Parathyroid adenoma (tissue), 2 donors: ENCODE results near the gene CSTPP1.

Experiments used
- H2AFZ ChIP-seq: fragments of 300-600 bp; sonication (generic); one replicate; pipeline ENCODE4 v1.7.0; 2017; ENCODE audit warnings: antibody characterized with exemption, mild to moderate bottlenecking
- H3K27ac ChIP-seq: fragments of 300-600 bp; sonication (generic); one replicate; pipeline ENCODE4 v1.7.0; 2017
- H3K27me3 ChIP-seq: fragments of 300-600 bp; sonication (generic); one replicate; pipeline ENCODE4 v1.7.0; 2017; ENCODE audit warnings: low read length; ENCODE audit not compliant: control insufficient read depth, insufficient read depth
- H3K36me3 ChIP-seq: fragments of 300-600 bp; sonication (generic); one replicate; pipeline ENCODE4 v1.7.0; 2017; ENCODE audit warnings: low read length; ENCODE audit not compliant: control insufficient read depth, insufficient read depth
- H3K4me1 ChIP-seq: fragments of 300-600 bp; sonication (generic); one replicate; pipeline ENCODE4 v1.7.0; 2017; ENCODE audit warnings: control low read depth
- H3K4me2 ChIP-seq: fragments of 300-600 bp; sonication (generic); one replicate; pipeline ENCODE4 v1.7.0; 2017; ENCODE audit warnings: low read length
- H3K4me3 ChIP-seq: fragments of 300-600 bp; sonication (generic); one replicate; pipeline ENCODE4 v1.7.0; 2017; ENCODE audit warnings: low read depth, low read length
- H3K79me2 ChIP-seq: fragments of 300-600 bp; sonication (generic); one replicate; pipeline ENCODE4 v1.7.0; 2017; ENCODE audit warnings: control low read depth
- H3K9ac ChIP-seq: fragments of 300-600 bp; sonication (generic); one replicate; pipeline ENCODE4 v1.7.0; 2017; ENCODE audit warnings: mild to moderate bottlenecking
- H3K9me3 ChIP-seq: fragments of 300-600 bp; sonication (generic); one replicate; pipeline ENCODE4 v1.7.0; 2017; ENCODE audit warnings: low read length; ENCODE audit not compliant: control insufficient read depth
- CTCF ChIP-seq: fragments of 300-600 bp; sonication (generic); IDR thresholded peaks from one replicate; pipeline ENCODE4 v1.7.0; 2017; ENCODE audit warnings: antibody characterized with exemption, mild to moderate bottlenecking
- donor health status: primary hyperparathyroidism.

Gene CSTPP1

DNA sequence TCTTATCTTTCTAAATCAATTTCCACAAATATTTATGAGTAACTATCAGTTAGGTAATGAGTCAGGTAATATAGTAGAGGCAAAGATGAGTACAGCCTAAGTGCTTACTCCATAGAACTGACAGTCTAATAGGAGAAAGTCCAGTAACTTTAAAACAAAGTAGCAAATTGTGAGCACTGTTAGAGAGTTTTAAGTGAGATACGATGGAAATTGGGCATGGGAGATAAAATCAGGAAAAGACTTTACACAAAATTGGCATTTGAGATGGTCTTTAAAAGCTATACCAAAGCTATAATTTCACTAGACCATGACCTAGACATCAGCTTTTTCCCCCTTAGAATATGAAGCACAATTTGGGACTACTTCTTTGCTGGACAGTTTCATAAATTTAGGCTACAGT lies 113.7 kb downstream of the CSTPP1 start:
- Histone ChIP-seq H3K4me1 (no peaks in the 10 kb centered on the region), H3K36me3 (no peaks in the 10 kb centered on the region), H3K9ac (no peak overlapping the region), H2AFZ (no peak overlapping the region), H3K27me3 (no peaks in the 10 kb centered on the region), H3K4me3 (no peak overlapping the region), H3K9me3 (no peaks in the 10 kb centered on the region), H3K27ac (no peak overlapping the region), H3K79me2 (no peaks in the 10 kb centered on the region), H3K4me2 (no peak overlapping the region)
- no peak for TF ChIP-seq CTCF

DNA sequence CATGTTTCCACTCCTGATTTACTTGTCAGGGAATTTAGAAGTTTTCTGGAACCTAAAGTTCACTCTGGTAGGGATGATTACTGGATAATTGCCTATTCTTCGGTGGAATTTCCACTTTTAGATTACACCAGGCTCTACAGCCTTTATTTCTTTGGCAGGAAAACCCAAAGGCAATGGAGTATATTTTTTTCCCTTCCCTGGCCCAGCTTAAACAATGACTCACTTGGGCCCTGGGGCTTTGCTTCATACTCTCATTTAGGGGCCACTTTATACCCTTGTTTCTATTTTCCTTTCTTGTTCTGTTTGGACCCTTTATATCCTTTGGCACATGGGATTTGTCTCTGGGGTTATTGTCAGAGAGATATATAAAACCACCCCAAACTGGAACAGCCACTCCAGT lies 114.7 kb downstream of the CSTPP1 start:
- Histone ChIP-seq H3K36me3 (no peaks in the 10 kb centered on the region), H2AFZ (no peak overlapping the region), H3K9ac (no peak overlapping the region), H3K79me2 (no peaks in the 10 kb centered on the region), H3K4me2 (no peak overlapping the region), H3K27me3 (no peaks in the 10 kb centered on the region), H3K4me1 (no peaks in the 10 kb centered on the region), H3K9me3 (no peaks in the 10 kb centered on the region), H3K27ac (no peak overlapping the region), H3K4me3 (no peak overlapping the region)
- TF ChIP-seq CTCF: no peak

DNA sequence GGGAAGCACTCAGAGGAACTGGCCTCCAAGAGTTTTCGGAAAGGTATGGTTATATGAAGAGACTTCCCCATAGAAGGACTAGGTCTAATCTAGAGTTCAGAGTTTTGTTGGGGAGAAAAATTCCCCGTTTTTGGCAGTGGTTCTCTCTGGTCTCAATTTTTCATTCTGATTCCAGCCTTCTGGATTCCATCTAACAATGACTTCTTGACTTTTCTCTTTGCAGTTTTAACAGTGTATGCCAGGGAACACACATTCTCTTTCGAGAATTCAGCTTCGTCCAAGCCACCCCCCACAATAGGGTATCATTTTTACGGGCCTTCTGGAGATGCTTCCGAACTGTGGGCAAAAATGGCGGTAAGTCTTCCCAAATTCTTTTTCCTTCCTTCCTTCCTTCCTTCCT lies 115.6 kb downstream of the CSTPP1 start:
- H3K9ac ChIP-seq: no peak overlapping the region
- no peaks in the 10 kb centered on the region for H3K27me3 ChIP-seq

GRCh38 chr11:47052576-47052975 lies 116.0 kb downstream of the CSTPP1 start:
- Histone ChIP-seq H3K9me3 (no peaks in the 10 kb centered on the region), H3K36me3 (no peaks in the 10 kb centered on the region), H3K4me1 (no peaks in the 10 kb centered on the region), H3K9ac (no peak overlapping the region), H3K27me3 (no peaks in the 10 kb centered on the region), H3K79me2 (no peaks in the 10 kb centered on the region), H3K27ac (no peak overlapping the region), H3K4me3 (no peak overlapping the region), H2AFZ (no peak overlapping the region), H3K4me2 (no peak overlapping the region)
- TF ChIP-seq CTCF: no peak

More for the DNA sequence above, 115.6 kb downstream of the CSTPP1 start:
- Histone ChIP-seq H3K4me1 (no peaks in the 10 kb centered on the region), H3K27ac (no peak overlapping the region), H3K4me3 (no peak overlapping the region), H3K36me3 (no peaks in the 10 kb centered on the region), H3K4me2 (no peak overlapping the region), H3K79me2 (no peaks in the 10 kb centered on the region), H2AFZ (no peak overlapping the region), H3K9me3 (no peaks in the 10 kb centered on the region)
- no peak for TF ChIP-seq CTCF

- no peak overlapping the region for H3K27ac ChIP-seq
Measured at GRCh38 chr11:47055534-47055933, 119.0 kb downstream of the CSTPP1 start.

More at GRCh38 chr11:47055534-47055933, 119.0 kb downstream of the CSTPP1 start:
- Histone ChIP-seq H3K36me3 (no peaks in the 10 kb centered on the region), H3K79me2 (no peaks in the 10 kb centered on the region), H3K4me2 (no peak overlapping the region), H3K4me3 (no peak overlapping the region), H3K27me3 (no peaks in the 10 kb centered on the region), H2AFZ (no peak overlapping the region), H3K9me3 (no peaks in the 10 kb centered on the region), H3K9ac (no peak overlapping the region), H3K4me1 (no peaks in the 10 kb centered on the region)
- TF ChIP-seq CTCF: no peak
